ENCODE data around the gene MTMR4. TPM values are rescaled to one million over a fixed set of nuclear protein-coding genes. Genes with fewer than 3 reads are reported as not detected.
"Not testable (repeated sequence)": the region's sequence is repeated elsewhere in the genome, so short reads cannot be mapped to it uniquely, and the experiment has no call there.

Gene MTMR4
- polyA plus RNA-seq, 2 of the 4 experiments (the other 2 are of a cell fraction): 13.8 to 20.0 TPM

- no peak for TF ChIP-seq CTCF (IDR thresholded peaks at IDR 0.05)
- no peak for TF ChIP-seq RFX5 (IDR thresholded peaks at IDR 0.05)
- no peak for TF ChIP-seq FOSB (CRISPR knock-in tag; IDR thresholded peaks at IDR 0.05)
- TF ChIP-seq RAD21 (conservative IDR thresholded peaks at IDR 0.05 in 1 of 2, IDR thresholded peaks at IDR 0.05 in 1 of 2): no peak
- TF ChIP-seq, protein P1, sequence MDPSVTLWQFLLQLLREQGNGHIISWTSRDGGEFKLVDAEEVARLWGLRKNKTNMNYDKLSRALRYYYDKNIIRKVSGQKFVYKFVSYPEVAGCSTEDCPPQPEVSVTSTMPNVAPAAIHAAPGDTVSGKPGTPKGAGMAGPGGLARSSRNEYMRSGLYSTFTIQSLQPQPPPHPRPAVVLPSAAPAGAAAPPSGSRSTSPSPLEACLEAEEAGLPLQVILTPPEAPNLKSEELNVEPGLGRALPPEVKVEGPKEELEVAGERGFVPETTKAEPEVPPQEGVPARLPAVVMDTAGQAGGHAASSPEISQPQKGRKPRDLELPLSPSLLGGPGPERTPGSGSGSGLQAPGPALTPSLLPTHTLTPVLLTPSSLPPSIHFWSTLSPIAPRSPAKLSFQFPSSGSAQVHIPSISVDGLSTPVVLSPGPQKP (IDR thresholded peaks at IDR 0.05; ENCODE audit: low read depth, low read length): no peak
- no peak for TF ChIP-seq NPAS2 (CRISPR knock-in tag; IDR thresholded peaks at IDR 0.05; ENCODE audit: borderline replicate concordance)
- TF ChIP-seq USF2 (IDR thresholded peaks at IDR 0.05): no peak
- no peak for TF ChIP-seq KDM5A (IDR thresholded peaks at IDR 0.05)
These were observed 43.5 kb upstream of the MTMR4 start (continued) for GRCh38 chr17:58557981-58558380.

- Histone ChIP-seq H3K4me3 (no peak overlapping the region), H3K27ac (no peak overlapping the region), H3K4me2 (no peak overlapping the region), H3K9me3 (no peaks in the 10 kb centered on the region), H3K4me1 (no peaks in the 10 kb centered on the region)
- POLR2A ChIA-PET: interaction anchor here (0.5 kb wide), 1 partner anchor 37 kb away, joined by 5 read pairs; no protein-coding TSS in a partner anchor
- no peak for ATAC-seq
- CTCF ChIA-PET: interaction anchor here (0.6 to 1.2 kb wide), 3 partner anchors 10 to 20 kb away, joined by 3 read pairs; no protein-coding TSS in a partner anchor
- WGBS (ENCODE audit: missing lambda C conversion rate): 42% methylated on average over 5 of the region's 5 CpGs
- FAIRE-seq: no peak
- no peak for DNase-seq (ENCODE audit: low read depth in 1 of 2, low spot score in 1 of 2)
- TF ChIP-seq ZSCAN20 (CRISPR knock-in tag; IDR thresholded peaks at IDR 0.05): no peak
- no peak for TF ChIP-seq MAZ (IDR thresholded peaks at IDR 0.05; ENCODE audit: borderline replicate concordance, low read depth, low read length)
- no peak for TF ChIP-seq TFCP2L1 (CRISPR knock-in tag; IDR thresholded peaks at IDR 0.05)
- no peak for TF ChIP-seq HDAC2 (IDR thresholded peaks at IDR 0.05)
- TF ChIP-seq ZFP36 (IDR thresholded peaks at IDR 0.05; ENCODE audit: borderline replicate concordance, partially characterized antibody): no peak
- TF ChIP-seq ATOH8 (CRISPR knock-in tag; IDR thresholded peaks at IDR 0.05; ENCODE audit: low read depth): no peak
- TF ChIP-seq EHF (CRISPR knock-in tag; IDR thresholded peaks at IDR 0.05): no peak
- no peak for TF ChIP-seq SREBF2 (IDR thresholded peaks at IDR 0.05)
- no peak for TF ChIP-seq EP300 (IDR thresholded peaks at IDR 0.05)
- no peak for TF ChIP-seq CTCF (IDR thresholded peaks at IDR 0.05)
- TF ChIP-seq MAFK (IDR thresholded peaks at IDR 0.05; ENCODE audit: partially characterized antibody): no peak
- TF ChIP-seq, protein P2, sequence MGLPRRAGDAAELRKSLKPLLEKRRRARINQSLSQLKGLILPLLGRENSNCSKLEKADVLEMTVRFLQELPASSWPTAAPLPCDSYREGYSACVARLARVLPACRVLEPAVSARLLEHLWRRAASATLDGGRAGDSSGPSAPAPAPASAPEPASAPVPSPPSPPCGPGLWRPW (IDR thresholded peaks at IDR 0.05): no peak
These were observed 42.4 kb upstream of the MTMR4 start for GRCh38 chr17:58556833-58557250.

DNA sequence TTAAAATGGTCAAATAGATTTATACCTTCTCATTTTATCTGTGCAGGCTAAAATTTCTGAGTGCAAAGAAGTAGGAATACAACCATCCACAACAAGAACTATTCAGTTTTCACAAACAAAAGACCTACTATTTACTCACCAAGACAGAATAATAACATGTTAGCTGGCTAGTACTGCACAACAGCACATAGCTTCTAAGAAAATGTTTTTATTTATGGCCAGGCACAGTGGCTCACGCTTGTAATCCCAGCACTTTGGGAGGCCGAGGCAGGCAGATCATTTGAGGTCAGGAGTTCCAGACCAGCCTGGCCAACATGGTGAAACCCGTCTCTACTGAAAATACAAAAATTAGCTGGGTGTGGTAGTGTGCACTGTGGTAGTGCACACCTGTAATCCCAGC, 40.7 kb upstream of the MTMR4 start:
- H3K4me2 ChIP-seq; POLR2A ChIA-PET; H3K9me3 ChIP-seq; H3K4me1 ChIP-seq; FAIRE-seq; H3K4me3 ChIP-seq; H3K27ac ChIP-seq; DNase-seq (ENCODE audit: low read depth in 1 of 2, low spot score in 1 of 2); ATAC-seq: not testable (repeated sequence)
- 62% methylated on average over 3 of the region's 3 CpGs for WGBS (ENCODE audit: missing lambda C conversion rate)
- CTCF ChIA-PET: interaction anchor here (0.7 to 1.3 kb wide), 2 partner anchors 11 to 13 kb away, joined by 3 read pairs; a partner anchor contains a TSS

Measured in A549 (cell line).